Jurkat, Clone E6-1 (cell line): Measurements from ENCODE around the gene INPP5A.
"Not testable (repeated sequence)": the region's sequence is repeated elsewhere in the genome, so short reads cannot be mapped to it uniquely, and the experiment has no call there.

Experiments
- DNase-seq: peaks from one replicate; pipeline ENCODE4 v3.0.0-alpha.2; 2011; ENCODE audit warnings: low read depth, low spot score
- H3K4me3 ChIP-seq: 2 replicates; pipeline ENCODE4 v1.5.1; 2011; ENCODE audit warnings: mild to moderate bottlenecking, low read length, control low read depth, moderate library complexity

INPP5A gene

DNA sequence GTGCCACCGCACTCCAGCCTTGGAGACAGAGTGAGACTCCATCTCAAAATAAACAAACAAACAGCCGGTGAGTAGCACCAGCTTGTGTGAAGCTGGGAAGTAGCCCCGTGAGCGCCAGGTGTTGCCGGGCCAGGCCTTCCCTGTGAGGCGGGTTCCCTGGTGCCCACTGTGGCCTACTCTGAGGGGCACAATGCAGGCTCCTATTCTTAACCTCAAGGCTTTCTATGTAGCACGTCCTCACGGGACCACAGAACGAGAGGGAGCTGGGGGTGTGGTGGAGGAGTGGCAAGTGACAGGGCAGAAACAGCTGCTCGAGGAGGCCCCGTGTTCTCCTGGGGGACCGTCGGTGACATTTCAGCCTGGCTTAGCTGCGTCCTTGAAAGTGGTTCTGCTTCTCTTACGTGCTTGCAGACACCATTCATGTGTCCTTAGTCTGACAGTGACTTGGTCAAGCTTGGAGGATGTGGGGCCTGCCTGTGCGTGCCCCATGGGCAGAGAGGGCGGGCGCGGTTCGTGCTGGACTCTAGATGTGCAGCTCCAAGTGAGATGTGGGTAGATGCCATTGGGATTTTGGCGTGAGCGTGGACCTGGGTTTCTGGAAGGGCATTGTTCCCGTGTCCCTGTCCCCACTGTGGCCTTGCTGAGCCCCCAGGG, 131.7 kb downstream of the INPP5A start:
- no peak for DNase-seq
- no peak overlapping the region for H3K4me3 ChIP-seq

DNA sequence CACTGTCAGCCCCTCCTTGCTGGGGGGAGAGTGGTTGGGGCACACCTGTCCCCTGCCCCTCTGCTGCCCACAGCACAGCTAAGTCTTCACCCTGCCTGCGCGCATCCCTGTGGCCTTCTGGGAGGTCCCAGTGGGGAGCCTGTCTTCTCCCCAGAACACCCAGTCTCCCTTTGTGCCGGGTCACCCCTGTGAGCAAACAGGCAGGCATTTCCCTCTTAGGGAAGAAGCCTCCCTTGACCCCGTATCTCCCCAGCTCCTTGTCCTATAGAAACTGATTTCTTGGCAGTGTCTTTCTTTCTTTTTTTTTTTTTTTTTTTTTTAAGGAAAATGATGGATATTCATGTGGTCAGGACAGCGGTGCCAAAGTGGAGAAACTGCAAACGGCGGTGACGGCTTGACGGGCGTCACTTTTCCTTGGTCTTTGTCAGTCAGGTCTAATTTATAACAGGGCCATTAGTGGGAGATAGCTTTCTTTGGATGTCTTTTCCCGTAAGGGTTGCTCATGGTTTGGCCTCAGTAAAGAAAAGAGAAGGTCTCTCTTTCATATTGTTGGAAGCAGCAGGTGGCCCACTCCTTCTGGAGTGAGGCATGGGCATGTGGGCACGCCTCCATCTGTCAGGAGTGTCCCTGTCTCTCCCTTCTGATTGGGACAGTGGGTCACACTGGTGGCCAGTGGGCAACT, 133.1 kb downstream of the INPP5A start:
- no peak for DNase-seq
- no peak overlapping the region for H3K4me3 ChIP-seq

DNA sequence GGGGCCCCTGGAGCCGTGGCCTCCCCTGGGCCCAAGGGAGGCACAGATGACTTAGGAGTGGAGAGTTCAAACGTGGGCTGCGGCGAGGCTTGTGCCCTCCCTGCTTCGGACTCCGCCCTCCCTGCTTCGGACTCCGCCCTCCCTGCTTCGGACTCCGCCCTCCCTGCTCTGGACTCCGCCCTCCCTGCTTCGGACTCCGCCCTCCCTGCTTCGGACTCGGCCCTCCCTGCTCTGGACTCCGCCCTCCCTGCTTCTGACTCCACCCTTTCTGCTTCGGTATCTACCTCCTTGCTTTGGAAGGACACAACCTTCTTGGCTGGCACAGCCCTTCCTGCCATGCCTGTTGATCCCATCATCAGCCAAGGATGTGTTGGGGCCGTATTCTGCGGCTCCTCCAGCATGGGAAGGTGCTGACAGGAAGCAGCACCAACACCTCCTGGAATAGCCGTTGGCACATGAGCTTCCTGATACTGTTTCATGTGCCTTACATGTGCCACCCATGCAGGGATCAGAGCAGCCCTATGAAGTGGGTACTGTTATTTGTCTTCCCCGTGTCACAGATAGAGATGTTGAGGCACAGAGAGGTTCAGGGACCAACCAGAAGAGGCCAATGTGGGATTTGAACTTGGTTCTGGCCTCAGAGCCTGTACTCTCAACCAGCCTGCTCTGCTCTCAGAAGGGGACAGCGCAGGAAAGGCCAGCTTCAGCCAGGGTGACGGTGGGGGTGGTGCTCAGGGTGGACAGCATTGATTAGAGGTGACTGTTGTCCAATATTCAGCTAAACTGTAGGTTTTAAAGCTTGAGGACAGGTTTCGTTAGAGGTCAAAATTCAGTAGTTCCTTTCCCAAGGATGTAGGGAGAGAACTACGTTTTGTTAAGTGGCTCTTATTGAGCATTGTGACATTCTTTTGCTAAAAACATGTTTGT, 133.9 kb downstream of the INPP5A start:
- H3K4me3 ChIP-seq, result no peak overlapping the region
- DNase-seq, result no peak

DNA sequence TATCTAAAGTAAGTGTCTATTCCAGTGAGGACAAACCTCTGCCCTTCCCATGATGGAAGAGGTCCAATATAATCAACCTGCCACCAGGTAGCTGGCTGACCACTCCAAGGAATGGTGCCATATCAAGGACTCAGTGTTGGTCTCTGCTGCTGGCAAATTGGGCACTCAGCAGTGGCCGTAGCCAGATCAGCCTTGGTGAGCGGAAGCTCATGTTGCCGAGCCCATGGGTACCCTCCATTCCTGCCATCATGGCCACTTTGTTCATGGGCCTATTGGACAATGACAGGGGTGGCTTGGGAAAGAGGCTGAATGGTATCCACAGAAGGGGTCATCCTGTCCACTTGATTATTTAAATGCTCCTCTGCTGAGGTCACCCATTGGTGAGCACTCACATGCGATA, 136.2 kb downstream of the INPP5A start:
- not testable (repeated sequence) for DNase-seq, H3K4me3 ChIP-seq

DNA sequence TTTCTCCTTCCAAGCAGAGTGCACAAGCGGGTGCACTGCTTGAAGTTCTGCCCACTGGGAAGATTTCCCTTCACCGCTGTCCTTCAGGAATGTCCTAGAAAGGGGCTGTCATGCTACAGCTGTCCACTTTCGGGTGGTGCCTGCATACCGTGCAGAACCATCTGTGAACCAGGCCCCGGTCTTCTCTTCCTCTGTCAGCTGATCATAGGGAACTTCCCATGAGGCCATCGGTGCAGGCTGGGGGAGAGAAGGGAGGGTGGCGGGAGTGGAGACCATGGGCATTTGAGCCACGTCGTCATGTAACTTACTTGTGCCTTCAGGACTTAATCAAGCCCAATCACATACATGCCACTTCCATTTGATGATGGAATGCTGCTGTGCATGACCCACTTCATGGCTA, 136.7 kb downstream of the INPP5A start:
- no peak for DNase-seq
- no peak overlapping the region for H3K4me3 ChIP-seq

DNA sequence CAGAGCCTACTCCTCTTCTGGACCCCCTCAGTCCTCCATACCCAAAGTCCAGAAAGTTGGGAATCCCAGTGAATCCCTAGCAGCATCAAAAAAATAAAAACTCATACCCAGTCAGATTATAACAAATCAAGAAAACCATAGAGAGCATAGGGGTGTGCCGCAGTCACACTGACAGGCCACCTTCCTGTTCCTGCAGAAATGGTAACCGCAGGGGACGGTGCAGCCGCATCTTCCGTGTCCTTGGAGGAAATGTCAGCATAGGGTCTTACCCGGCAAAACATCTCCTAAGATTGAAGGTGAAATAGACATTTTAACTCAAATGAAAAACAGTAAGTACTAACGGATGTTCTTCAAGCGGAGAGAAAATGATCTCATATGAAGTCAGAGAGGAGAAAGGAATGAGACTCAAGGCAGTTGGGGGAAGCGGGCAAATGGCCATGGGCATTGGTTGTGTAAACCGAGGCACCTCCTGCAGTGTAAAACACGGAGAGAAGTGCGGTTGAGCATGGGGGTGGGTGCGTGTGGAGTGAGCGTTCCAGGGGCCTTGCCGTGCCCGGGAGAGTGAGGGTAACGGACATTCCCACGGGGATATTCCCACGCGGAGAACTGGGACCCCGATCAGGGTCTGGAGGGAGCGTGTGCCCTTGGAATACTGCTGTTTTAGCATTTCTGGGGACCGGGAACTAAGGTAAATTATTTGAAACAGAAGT, 137.6 kb downstream of the INPP5A start:
- H3K4me3 ChIP-seq, result no peak overlapping the region
- no peak for DNase-seq

DNA sequence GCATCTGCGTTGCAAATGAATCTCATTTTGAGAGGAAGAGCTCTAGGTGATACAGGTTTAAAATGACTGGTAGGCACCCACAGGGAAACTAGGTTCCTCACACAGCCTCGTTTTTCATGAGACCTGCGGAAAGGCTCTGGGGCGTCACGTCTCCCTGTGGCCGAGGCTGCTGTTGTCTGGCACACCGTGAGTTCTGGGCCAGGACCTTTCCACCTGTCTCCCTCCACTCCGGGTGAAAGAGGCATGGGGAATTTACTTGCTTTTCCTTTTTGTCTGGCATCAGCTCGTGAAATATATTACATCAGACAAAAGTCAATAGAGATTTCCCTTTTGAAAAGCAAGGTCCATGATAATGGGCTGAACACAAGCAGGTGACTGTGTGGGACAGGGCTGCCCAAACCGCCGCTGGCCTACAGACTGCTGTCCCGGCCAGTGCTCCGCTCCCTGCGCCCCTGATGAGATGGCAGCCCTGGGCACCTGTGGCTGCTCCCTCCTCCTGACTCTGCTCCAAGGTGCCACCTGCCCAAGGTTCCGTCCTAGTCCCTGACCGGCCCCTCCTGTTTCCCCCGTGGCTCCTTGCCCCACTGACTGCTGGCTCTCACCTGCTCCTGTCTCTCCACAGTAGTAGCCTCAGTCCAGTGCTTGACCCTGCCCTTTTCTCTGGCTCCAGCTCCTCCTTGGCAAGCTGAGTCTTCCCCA, 138.8 kb downstream of the INPP5A start:
- DNase-seq, result no peak
- no peak overlapping the region for H3K4me3 ChIP-seq

DNA sequence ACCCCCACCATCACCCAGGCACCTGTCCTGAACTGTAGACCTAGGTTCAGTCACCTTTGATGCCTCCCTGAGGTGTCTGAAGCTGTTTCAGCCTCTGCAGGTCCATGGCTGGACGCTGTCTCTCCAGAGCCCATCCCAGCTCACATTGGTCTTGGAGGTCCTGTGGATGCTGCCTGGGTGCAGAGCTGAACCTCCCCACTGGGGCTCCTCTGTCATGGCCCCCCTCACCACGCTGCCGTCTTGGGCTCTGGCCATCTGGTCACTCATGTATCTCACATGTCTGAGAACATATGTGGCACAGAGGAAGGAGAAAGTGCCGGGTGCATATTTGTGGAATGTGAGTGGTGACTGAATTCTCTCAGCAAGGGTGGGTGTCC, 139.5 kb downstream of the INPP5A start:
- DNase-seq, result no peak
- H3K4me3 ChIP-seq, result no peak overlapping the region

DNA sequence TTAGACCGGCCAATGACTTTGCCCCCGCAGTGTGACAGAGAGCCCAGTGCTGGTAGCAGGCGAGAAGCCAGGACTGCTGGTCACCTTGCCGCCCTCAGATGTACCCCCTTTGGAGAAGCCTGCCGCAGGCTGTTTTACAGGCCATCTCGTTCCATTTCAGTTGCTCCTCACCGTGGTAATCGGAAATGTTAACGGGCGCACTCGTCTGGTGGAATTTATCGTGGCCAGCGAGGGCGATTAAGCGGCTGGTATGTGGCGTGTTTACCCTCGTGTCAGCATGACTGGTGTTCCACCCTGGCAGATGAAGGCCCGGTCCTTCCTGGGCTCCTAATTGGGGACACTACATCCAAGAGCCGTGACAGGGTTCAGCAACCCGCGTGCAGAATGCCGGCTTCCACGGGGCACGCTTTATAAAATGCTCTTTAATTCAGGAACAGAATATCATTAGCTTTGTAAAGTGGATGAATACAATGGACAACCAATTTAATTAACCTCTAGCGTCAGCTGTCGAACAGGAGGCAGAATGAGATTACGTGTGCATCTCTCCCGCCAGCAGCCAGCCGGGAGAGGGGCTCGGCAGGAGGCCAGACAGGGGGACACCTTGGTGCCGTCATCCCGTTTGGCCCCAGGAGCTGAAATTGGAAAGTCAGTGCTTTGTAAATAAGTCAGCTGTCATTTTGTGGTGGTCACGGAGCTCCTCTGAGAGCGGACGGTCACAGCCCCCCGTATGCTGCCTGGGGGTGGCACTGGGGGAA, 140.1 kb downstream of the INPP5A start:
- DNase-seq, result no peak
- no peak overlapping the region for H3K4me3 ChIP-seq

DNA sequence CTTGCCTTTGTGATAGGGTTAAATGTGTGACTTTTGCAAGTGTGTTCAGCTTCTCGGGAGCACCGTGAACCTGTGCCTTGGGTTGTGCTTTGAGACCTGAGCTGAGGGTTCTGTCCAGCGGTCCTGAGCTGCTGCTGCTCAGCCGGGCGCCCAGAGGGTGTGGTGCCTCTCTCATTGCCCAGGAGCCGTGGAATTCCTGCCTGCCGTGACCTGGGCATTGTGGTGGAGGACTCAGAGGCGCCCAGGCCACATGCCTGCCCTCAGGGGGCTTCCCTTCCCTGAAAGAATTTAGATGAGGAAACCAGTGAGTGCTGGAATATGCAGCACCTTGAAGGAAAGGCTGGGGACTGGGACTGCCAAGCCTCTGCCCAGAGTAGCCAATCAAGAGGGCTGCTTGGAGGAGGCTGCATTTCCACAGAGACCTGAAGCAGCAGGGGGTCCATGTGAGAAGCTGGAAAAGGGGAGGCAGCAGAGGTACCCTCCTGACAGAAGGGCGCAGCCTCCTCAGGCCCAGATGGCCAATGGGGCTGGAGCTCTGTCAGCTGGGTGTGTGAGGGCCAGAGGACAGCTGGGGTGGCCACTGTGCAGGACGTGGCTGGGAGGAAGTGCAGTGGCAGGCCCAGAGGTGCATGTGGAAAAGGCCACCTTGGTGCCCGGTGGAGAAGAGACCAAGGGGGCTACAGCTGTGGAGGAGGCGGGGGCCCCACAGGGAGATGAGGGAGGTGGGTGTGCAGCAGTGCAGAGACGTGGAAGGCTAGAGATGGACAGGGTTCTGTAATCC, 141.0 kb downstream of the INPP5A start:
- no peak overlapping the region for H3K4me3 ChIP-seq
- no peak for DNase-seq

DNA sequence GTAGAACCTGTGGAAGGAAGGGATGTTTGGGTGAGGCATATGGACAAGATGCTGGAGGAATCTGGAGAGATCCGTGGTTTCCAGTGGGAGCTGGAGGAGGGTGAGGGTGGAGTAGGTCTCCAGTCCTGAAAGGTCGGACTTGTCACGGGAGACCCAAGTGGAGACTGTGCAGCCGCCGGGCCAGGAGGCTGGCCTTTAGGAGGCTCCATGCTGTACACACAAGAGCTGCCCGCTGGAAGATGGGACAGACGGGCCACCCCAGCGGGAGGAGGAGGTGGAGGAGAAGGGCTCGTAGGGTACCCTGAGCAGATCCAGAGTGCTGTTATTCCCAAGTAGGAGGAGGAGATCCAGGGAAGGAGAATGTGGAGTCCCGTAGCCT, 141.6 kb downstream of the INPP5A start:
- H3K4me3 ChIP-seq, result no peak overlapping the region
- no peak for DNase-seq

DNA sequence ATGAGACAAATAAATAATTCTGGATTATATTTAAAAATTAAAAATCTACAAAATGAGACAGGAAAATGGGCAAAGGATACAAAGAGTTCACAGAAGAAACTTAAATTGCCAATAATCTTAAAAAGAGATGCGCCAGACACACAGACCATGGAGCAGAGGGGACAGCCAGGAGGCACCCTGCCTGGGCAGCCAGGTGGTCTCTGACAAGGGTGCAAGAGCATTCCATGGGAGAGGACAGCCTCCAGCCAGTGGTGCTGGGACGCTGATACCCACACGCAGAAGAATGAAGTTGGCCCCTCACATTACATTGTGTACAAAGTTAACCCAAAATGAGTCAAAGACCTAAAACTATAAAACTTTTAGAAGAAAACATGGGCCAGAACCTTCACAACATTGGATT, 142.1 kb downstream of the INPP5A start:
- H3K4me3 ChIP-seq, result no peak overlapping the region
- DNase-seq, result no peak

DNA sequence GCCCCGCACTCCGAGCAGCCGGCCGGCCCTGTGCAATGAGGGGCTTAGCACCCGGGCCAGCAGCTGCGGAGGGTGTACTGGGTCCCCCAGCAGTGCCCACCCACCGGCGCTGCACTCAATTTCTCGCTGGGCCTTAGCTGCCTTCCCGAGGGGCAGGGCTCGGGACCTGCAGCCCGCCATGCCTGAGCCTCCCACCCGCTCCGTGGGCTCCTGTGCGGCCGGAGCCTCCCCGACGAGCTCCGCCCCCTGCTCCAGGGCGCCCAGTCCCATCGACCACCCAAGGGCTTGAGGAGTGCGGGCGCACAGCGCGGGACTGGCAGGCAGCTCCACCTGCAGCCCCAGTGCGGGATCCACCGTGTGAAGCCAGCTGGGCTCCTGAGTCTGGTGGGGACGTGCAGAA, 143.2 kb downstream of the INPP5A start:
- DNase-seq, H3K4me3 ChIP-seq: not testable (repeated sequence)

DNA sequence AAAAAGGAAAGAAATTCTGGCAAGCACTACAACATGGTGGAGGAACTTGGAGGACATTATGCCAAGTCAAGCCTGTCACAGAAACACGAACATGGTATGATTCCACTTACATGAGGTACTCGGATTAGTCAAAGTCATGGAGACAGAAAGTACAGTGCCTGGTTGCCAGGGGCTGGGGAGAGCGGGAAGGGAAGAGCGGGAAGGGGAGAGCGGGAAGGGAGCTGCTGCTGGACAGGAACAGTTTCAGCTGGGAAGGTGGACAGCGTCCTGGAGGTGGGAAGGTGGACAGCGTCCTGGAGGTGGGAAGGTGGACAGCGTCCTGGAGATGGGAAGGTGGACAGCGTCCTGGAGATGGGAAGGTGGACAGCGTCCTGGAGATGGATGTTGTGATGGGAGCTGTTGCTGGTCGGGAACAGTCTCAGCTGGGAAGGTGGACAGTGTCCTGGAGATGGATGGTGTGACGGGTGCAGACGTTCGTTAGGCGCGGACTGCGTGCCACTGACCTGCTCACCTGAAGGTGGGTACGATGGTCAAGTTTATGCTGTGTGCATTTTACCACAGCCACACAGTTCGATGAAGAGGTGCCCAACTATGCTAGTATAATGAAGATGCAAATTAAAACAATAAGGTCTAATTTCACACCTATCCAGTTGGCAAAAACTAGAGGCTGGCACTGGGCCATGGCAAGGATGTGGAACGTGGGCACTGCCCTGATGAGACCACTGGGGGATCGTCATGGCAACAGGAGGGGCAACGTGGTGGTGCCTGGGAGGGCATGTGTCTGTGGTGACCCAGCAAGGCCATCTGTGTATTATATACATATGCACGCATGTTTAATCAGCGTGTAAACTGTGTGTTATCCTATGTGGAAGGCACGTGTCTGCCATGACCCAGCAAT, 144.5 kb downstream of the INPP5A start:
- no peak for DNase-seq

DNA sequence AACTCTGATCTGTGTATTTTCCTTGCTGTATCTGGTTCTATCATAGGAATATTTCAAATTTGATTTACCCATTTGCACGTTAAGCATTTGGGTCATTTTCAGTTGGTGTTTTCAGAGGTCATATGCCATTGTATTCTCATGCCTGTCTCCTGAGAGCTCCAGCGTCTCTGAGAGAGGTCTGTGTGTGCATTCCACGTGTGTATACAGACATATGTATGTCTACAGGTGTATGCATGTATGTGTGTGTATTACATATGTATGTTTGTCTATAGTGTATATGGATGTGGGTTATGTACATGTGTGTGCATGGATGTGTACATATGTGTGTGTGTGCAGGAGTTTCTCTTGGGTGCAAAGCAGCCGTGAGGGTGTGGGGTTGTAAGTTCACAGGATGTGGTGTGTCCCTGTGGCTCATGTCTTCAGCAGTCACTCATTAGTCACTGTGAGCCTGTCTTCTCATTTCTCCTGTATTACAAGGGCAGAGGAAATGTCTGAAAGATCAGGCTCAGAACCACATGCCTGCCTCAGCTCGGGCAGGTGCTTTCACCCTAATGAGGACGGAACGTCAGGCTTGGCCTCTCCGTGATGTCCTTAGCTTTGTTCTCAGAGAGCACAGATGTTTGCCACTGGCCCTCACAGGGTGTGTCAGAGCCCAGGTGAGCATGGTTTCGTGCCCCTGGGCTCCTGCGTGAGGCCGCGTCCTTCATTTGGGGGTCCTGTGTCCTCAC, 146.7 kb downstream of the INPP5A start:
- no peak overlapping the region for H3K4me3 ChIP-seq
- peak; percentile 77 for DNase-seq

More for the DNA sequence above, 144.5 kb downstream of the INPP5A start:
- H3K4me3 ChIP-seq, result no peak overlapping the region
